Fibroblast of lung (primary cell): ENCODE results near the gene EVA1B. TPM values are rescaled to one million over a fixed set of nuclear protein-coding genes. Genes with fewer than 3 reads are reported as not detected.

Experiments
- DNase-seq, 2 donors: peaks; one replicate each; pipeline versions ENCODE4 v3.0.0 to v3.0.0-alpha.2; 2010; ENCODE audit warnings: low read depth in 2 of 2
- H2AFZ ChIP-seq: 2 replicates; pipeline ENCODE4 v1.5.1; 2012; ENCODE audit warnings: low read length, control low read depth, inconsistent platforms
- H3K27ac ChIP-seq: 2 replicates; pipeline ENCODE4 v1.5.1; 2011; ENCODE audit warnings: low read length, control low read depth; ENCODE audit not compliant: insufficient read depth
- H3K27me3 ChIP-seq: 2 replicates; pipeline ENCODE4 v1.5.1; 2011; ENCODE audit warnings: mild to moderate bottlenecking, low read length; ENCODE audit not compliant: control insufficient read depth, insufficient read depth
- H3K36me3 ChIP-seq: 2 replicates; pipeline ENCODE4 v1.5.1; 2011; ENCODE audit warnings: low read length; ENCODE audit not compliant: control insufficient read depth, insufficient read depth
- H3K4me1 ChIP-seq: 2 replicates; pipeline ENCODE4 v1.5.1; 2011; ENCODE audit warnings: low read length; ENCODE audit not compliant: control insufficient read depth, insufficient read depth; ENCODE audit errors: extremely low read depth
- H3K4me2 ChIP-seq: 2 replicates; pipeline ENCODE4 v1.5.1; 2011; ENCODE audit warnings: low read length, control low read depth; ENCODE audit not compliant: insufficient read depth; ENCODE audit errors: extremely low read depth
- H3K4me3 ChIP-seq, 4 experiments: fragments of 200-600 bp in 1 of 4; sonication (generic) in 1 of 4; replicated peaks in 1 of 4; 2 replicates each; pipeline ENCODE4 v1.5.1; 2011 to 2016; ENCODE audit warnings: low read length in 4 of 4, low read depth in 3 of 4, mild to moderate bottlenecking in 3 of 4, control low read depth in 2 of 4, inconsistent platforms in 1 of 4, mixed read lengths in 1 of 4; ENCODE audit not compliant: insufficient read depth in 1 of 4; ENCODE audit errors: control extremely low read depth in 1 of 4
- H3K79me2 ChIP-seq: 2 replicates; pipeline ENCODE4 v1.5.1; 2012; ENCODE audit warnings: mild to moderate bottlenecking, low read length, inconsistent platforms; ENCODE audit not compliant: control insufficient read depth, insufficient read depth
- H3K9ac ChIP-seq: 2 replicates; pipeline ENCODE4 v1.5.1; 2011; ENCODE audit warnings: mild to moderate bottlenecking, low read length, control low read depth; ENCODE audit not compliant: insufficient read depth
- H3K9me3 ChIP-seq: 2 replicates; pipeline ENCODE4 v1.5.1; 2012; ENCODE audit warnings: low read depth, low read length; ENCODE audit not compliant: control insufficient read depth, insufficient read depth
- H4K20me1 ChIP-seq: 2 replicates; pipeline ENCODE4 v1.5.1; 2011; ENCODE audit warnings: low read length; ENCODE audit not compliant: control insufficient read depth, insufficient read depth; ENCODE audit errors: extremely low read depth
- EZH2 ChIP-seq: IDR thresholded peaks from 2 replicates; pipeline ENCODE4 v1.5.1; 2012; ENCODE audit warnings: low read length, control low read depth, mild to moderate bottlenecking; ENCODE audit errors: missing control alignments
- polyA plus RNA-seq, 2 donors: library from polyadenylated mRNA; depleted of rRNA in 1 of 2; stranded (reverse) in 1 of 2; unstranded in 1 of 2; fragments of >200 nt; gene quantifications; 2 replicates each; pipeline ENCODE4 v1.2.1, GENCODE V29; 2011 to 2012; ENCODE audit warnings: missing spikeins in 1 of 2
- total RNA-seq: library from RNA; depleted of rRNA; stranded (reverse); fragments of >200 nt; gene quantifications from 2 replicates; pipeline ENCODE4 v1.2.1, GENCODE V29; 2014
- TF ChIP-seq, protein P1 (sequence below), 2 donors: IDR thresholded peaks in 1 of 2; conservative IDR thresholded peaks in 1 of 2; 1 replicate in 1 of 2; 2 replicates in 1 of 2; pipeline ENCODE4 v1.5.1; 2011 to 2012; ENCODE audit warnings: low read length in 2 of 2, control low read depth in 1 of 2, inconsistent platforms in 1 of 2, low read depth in 1 of 2, mild to moderate bottlenecking in 1 of 2

The EVA1B gene
- total and polyA plus RNA-seq, 2 donors (not counting 1 experiment from before 2014, with no cell fraction given) = 27.1 to 199 TPM

DNA sequence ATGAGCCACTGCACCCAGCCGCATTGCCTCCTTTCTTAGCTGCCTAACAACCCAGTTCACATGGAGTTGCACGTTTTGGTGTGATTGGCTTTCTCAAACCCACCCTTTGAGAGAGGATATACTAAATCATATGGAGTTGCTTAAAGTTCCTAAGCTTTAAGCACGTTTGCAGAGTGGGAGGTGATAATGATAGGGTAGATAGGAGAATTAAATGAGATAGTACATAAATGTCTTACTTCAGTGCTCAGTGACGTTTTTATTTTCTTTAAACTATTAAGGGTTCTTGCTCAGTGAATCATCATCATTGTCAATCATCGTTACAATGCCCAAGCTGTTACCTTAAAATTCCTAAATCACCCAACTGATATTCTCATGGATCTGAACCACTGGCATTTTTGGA, 20.2 kb downstream of the EVA1B start:
- Histone ChIP-seq H3K4me2 (no peak overlapping the region), H3K9ac (no peak overlapping the region), H2AFZ (no peak overlapping the region), H3K27ac (no peak overlapping the region), H3K27me3 (no peaks in the 10 kb centered on the region), H3K4me3 (no peak overlapping the region), H3K79me2 (peaks cover 2% of the 10 kb centered on the region), H4K20me1 (no peaks in the 10 kb centered on the region), H3K36me3 (peaks cover 27% of the 10 kb centered on the region), H3K9me3 (no peaks in the 10 kb centered on the region), H3K4me1 (peaks cover 8% of the 10 kb centered on the region)
- TF ChIP-seq, protein P1, sequence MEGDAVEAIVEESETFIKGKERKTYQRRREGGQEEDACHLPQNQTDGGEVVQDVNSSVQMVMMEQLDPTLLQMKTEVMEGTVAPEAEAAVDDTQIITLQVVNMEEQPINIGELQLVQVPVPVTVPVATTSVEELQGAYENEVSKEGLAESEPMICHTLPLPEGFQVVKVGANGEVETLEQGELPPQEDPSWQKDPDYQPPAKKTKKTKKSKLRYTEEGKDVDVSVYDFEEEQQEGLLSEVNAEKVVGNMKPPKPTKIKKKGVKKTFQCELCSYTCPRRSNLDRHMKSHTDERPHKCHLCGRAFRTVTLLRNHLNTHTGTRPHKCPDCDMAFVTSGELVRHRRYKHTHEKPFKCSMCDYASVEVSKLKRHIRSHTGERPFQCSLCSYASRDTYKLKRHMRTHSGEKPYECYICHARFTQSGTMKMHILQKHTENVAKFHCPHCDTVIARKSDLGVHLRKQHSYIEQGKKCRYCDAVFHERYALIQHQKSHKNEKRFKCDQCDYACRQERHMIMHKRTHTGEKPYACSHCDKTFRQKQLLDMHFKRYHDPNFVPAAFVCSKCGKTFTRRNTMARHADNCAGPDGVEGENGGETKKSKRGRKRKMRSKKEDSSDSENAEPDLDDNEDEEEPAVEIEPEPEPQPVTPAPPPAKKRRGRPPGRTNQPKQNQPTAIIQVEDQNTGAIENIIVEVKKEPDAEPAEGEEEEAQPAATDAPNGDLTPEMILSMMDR (conservative IDR thresholded peaks at IDR 0.05 in 1 of 2, IDR thresholded peaks at IDR 0.05 in 1 of 2; ENCODE audit: low read depth in 1 of 2, low read length in 2 of 2) = no peak
- no peak for TF ChIP-seq EZH2
- DNase-seq = no peak

DNA sequence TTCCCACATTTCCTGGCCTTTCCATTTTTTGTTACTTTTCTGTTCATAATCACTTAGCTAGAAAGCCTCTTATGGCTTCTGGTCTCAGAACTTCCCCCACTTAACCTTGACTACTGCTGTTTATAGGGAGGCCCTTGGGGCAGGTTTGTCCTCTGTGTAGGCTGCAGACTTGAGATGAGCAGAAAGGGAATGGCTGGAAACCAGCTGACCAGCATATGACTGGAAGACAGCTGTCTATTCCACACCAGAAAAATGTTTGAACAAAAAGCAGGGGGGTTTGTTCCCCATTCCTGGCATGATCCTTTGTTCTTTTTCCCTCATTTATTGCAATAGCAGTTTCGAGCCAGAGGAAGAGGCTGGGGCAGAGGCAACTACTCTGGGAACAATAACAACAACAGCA, 22.2 kb downstream of the EVA1B start:
- DNase-seq = no peak
- TF ChIP-seq, protein P1 (conservative IDR thresholded peaks at IDR 0.05 in 1 of 2, IDR thresholded peaks at IDR 0.05 in 1 of 2; ENCODE audit: low read depth in 1 of 2, low read length in 2 of 2) = no peak
- no peak for TF ChIP-seq EZH2
- Histone ChIP-seq H3K79me2 (no peaks in the 10 kb centered on the region), H3K4me3 (no peak overlapping the region), H3K27ac (no peak overlapping the region), H3K4me1 (peaks cover 2% of the 10 kb centered on the region), H3K9me3 (no peaks in the 10 kb centered on the region), H3K9ac (no peak overlapping the region), H3K36me3 (peaks cover 32% of the 10 kb centered on the region), H4K20me1 (no peaks in the 10 kb centered on the region), H3K27me3 (no peaks in the 10 kb centered on the region), H3K4me2 (no peak overlapping the region), H2AFZ (no peak overlapping the region)

DNA sequence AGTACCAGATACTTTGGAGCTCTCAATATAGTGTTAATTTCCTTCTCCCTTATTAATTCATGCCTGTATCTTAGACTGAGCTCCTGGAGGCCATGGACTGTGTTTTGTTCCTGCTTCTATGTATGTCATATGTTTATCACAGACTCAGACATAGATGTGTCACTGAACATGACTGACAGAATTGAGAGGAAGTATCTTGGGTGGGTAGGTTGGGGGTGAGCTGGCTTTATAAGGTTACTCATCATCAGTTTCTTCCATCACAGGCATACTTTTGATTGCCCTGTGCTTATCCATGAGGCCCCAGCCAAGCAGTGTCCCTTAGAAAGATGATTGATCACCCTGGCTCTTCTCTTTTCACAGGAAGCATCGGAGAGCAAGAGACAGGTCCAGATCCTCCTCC, 22.9 kb downstream of the EVA1B start:
- Histone ChIP-seq H3K9me3 (no peaks in the 10 kb centered on the region), H3K4me1 (peaks cover 2% of the 10 kb centered on the region), H3K4me3 (no peak overlapping the region), H3K9ac (no peak overlapping the region), H3K27ac (peak overlapping the region; percentile 36), H2AFZ (no peak overlapping the region), H3K27me3 (no peaks in the 10 kb centered on the region), H3K79me2 (no peaks in the 10 kb centered on the region), H3K36me3 (peaks cover 33% of the 10 kb centered on the region), H3K4me2 (no peak overlapping the region), H4K20me1 (no peaks in the 10 kb centered on the region)
- no peak for DNase-seq
- TF ChIP-seq, protein P1 (conservative IDR thresholded peaks at IDR 0.05 in 1 of 2, IDR thresholded peaks at IDR 0.05 in 1 of 2; ENCODE audit: low read depth in 1 of 2, low read length in 2 of 2) = no peak
- TF ChIP-seq EZH2 = no peak
